ENCODE measurements around the gene HIPK2. TPM values are rescaled to one million over a fixed set of nuclear protein-coding genes. Genes with fewer than 3 reads are reported as not detected.
A peak's percentile ranks its signal among the peaks of the same experiment; 100 is the strongest.

HIPK2 gene
- total and polyA plus RNA-seq, 8 donors, result 25.1 to 61.8 (median 30.4) TPM

DNA sequence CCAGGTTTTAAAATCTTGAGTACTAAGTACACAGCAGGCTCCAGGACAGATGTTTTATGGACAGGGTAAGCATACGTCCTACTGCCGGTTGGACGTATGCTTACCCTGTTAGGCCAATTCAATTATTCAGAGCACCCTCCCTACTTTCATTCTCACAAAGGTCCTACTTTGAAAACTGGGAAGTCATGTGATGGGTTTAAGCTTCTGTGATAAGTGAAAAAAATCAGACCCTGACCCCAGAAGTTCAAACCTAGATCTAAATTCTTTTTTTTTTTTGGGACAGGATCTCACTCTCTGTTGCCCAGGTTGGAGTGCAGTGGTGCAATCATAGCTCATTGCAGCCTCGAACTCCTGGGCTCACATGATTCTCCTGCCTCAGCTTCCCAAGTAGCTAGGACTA is 55.2 kb downstream of the HIPK2 start:
- no peaks in the 10 kb centered on the region for H3K9me3 ChIP-seq
- ATAC-seq, result no peak
- H3K27ac ChIP-seq, result peak overlapping the region in 1 of 2 donors; percentile 88
- intact Hi-C loops (cut with DNase I), result no loop called here
- H3K4me3 ChIP-seq, result no peak overlapping the region
- no peaks in the 10 kb centered on the region for H3K27me3 ChIP-seq
- DNase-seq, result no peak
- no peaks in the 10 kb centered on the region for H3K36me3 ChIP-seq
- H3K4me1 ChIP-seq, result peaks cover 29 to 97% of the 10 kb centered on the region in 2 donors
- TF ChIP-seq, protein P1, sequence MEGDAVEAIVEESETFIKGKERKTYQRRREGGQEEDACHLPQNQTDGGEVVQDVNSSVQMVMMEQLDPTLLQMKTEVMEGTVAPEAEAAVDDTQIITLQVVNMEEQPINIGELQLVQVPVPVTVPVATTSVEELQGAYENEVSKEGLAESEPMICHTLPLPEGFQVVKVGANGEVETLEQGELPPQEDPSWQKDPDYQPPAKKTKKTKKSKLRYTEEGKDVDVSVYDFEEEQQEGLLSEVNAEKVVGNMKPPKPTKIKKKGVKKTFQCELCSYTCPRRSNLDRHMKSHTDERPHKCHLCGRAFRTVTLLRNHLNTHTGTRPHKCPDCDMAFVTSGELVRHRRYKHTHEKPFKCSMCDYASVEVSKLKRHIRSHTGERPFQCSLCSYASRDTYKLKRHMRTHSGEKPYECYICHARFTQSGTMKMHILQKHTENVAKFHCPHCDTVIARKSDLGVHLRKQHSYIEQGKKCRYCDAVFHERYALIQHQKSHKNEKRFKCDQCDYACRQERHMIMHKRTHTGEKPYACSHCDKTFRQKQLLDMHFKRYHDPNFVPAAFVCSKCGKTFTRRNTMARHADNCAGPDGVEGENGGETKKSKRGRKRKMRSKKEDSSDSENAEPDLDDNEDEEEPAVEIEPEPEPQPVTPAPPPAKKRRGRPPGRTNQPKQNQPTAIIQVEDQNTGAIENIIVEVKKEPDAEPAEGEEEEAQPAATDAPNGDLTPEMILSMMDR (IDR thresholded peaks at IDR 0.05), result no peak

- Histone ChIP-seq H3K4me1 (peaks cover 29 to 92% of the 10 kb centered on the region in 2 donors), H3K27me3 (no peaks in the 10 kb centered on the region), H3K27ac (peak overlapping the region; percentile 22 to 88), H3K36me3 (no peaks in the 10 kb centered on the region), H3K4me3 (no peak overlapping the region), H3K9me3 (no peaks in the 10 kb centered on the region)
- ATAC-seq, result no peak
- intact Hi-C loops (cut with DNase I), result no loop called here
- TF ChIP-seq, protein P1 (IDR thresholded peaks at IDR 0.05), result no peak
- DNase-seq, result no peak
These were observed 56.0 kb downstream of the HIPK2 start for GRCh38 chr7:139721821-139722220.

GRCh38 chr7:139721417-139721816 is 56.4 kb downstream of the HIPK2 start:
- peak overlapping the region; percentile 22 to 88 for H3K27ac ChIP-seq
- H3K27me3 ChIP-seq, result no peaks in the 10 kb centered on the region
- ATAC-seq (no peak), DNase-seq (no peak)
- intact Hi-C loops (cut with DNase I), result no loop called here
- H3K9me3 ChIP-seq, result no peaks in the 10 kb centered on the region
- TF ChIP-seq, protein P1 (IDR thresholded peaks at IDR 0.05), result no peak
- peaks cover 0 to 4% of the 10 kb centered on the region in 2 donors for H3K36me3 ChIP-seq
- H3K4me3 ChIP-seq, result no peak overlapping the region
- H3K4me1 ChIP-seq, result peaks cover 29 to 88% of the 10 kb centered on the region in 2 donors

- peak overlapping the region in 1 of 2 donors; percentile 88 for H3K27ac ChIP-seq
- ATAC-seq, result peak; percentile 38
These were observed 57.0 kb downstream of the HIPK2 start for GRCh38 chr7:139720705-139721231.

GRCh38 chr7:139720186-139720585 is 57.6 kb downstream of the HIPK2 start:
- no peaks in the 10 kb centered on the region for H3K27me3 ChIP-seq
- TF ChIP-seq, protein P1 (IDR thresholded peaks at IDR 0.05), result no peak
- peaks cover 0 to 16% of the 10 kb centered on the region in 2 donors for H3K36me3 ChIP-seq
- no peaks in the 10 kb centered on the region for H3K9me3 ChIP-seq
- peak overlapping the region in 1 of 2 donors; percentile 88 for H3K27ac ChIP-seq
- H3K4me1 ChIP-seq, result peaks cover 21 to 76% of the 10 kb centered on the region in 2 donors
- intact Hi-C loops (cut with DNase I), result no loop called here
- ATAC-seq (no peak), DNase-seq (no peak)
- H3K4me3 ChIP-seq, result no peak overlapping the region

More at GRCh38 chr7:139720705-139721231, 57.0 kb downstream of the HIPK2 start:
- intact Hi-C loops (cut with DNase I), result no loop called here
- no peak for DNase-seq
- no peaks in the 10 kb centered on the region for H3K9me3 ChIP-seq
- TF ChIP-seq, protein P1 (IDR thresholded peaks at IDR 0.05), result no peak
- H3K4me3 ChIP-seq, result no peak overlapping the region
- H3K27me3 ChIP-seq, result no peaks in the 10 kb centered on the region
- peaks cover 0 to 10% of the 10 kb centered on the region in 2 donors for H3K36me3 ChIP-seq
- H3K4me1 ChIP-seq, result peaks cover 27 to 81% of the 10 kb centered on the region in 2 donors

Data from left lung (tissue), 10 donors.